Astrocyte (in vitro differentiated cells and primary cell): Measurements from ENCODE around the gene PTPN14.

Experiments used
- CTCF ChIP-seq: IDR thresholded peaks from 2 replicates; pipeline ENCODE4 v1.5.1; 2011; ENCODE audit warnings: low read depth, mild to moderate bottlenecking, inconsistent platforms, low read length, moderate library complexity; ENCODE audit not compliant: insufficient read depth
- EZH2 ChIP-seq: IDR thresholded peaks from 2 replicates; pipeline ENCODE4 v1.6.1; 2012; ENCODE audit warnings: mild to moderate bottlenecking, low read length, inconsistent platforms; ENCODE audit not compliant: insufficient read depth

GRCh38 chr1:214568328-214568727 is 16.9 kb upstream of the PTPN14 start:
- TF ChIP-seq CTCF, result no peak
- no peak for TF ChIP-seq EZH2
